ENCODE data around the gene PAX7.
"Not testable (repeated sequence)": the region's sequence is repeated elsewhere in the genome, so short reads cannot be mapped to it uniquely, and the experiment has no call there.

PAX7 gene

DNA sequence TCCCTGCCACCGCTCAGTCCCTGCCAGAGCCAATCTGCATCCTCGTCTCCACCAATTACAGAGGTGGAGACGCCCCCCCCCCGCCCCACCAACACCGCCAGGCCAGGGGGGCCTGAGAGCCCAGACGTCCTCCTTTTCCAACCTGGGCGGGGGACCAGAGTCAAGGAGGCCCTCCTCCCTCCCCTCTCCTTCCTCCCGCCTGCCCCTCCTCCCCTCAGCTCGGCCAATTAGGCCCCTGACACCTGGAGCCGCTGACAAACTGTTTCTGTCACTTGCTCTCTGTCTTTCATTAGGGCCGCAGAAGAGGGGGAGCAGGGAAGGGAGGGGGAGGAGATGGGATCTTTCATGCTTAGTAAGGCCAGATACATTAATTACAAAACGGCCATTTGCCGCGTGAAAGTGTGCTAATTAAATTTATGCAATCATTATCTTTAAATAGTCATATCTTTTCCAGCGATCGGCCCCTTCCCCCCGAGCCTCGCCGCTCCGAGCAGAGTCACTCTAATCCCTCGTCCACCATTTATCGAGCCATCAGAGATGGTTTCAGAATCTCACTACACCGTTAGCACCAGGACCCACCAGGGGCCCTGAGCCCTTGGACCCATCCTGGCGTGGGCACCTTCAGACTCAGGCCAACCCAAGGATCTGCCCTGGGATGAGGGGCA lies 94.7 kb downstream of the PAX7 start:
- DNase-seq: no peak

DNA sequence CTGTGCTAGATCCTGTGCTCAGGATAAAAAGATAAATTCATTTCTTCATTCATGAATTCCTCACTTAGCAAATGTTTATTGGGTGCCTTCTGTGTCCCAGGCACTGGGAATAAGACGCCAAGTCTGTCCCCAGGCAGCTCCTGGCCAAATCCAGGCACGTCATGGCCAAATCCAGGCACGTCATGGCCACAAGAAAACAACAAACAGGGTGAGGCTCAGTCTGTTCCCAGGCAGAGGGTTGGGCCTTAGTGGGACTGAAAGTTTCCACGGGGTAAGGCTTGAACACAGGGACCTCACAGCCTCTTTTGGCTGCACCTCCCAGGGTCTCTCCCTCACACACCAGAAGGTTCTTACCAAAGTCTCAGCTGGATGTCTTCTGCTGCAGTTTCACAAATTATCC lies 95.7 kb downstream of the PAX7 start:
- no peak for DNase-seq

DNA sequence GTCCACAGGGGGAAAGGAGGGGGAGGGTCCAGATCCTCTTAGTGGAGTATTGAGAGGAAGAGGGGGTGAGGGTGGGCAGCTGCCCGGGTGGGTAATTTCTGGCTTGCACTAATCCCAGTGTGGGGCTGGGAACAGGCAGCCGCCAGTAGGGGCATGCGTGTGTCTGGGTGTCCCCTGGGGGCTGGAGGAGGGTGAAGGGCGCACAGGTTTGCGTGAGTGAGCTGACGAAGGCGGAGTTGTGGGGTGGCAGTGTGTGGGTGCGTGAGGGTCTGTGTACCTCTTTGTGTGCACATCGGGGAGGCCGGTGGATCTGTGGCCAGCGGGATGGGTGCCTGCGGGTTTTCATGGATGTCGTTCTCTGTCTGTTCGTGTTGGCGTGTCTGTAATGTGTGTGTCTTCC lies 97.3 kb downstream of the PAX7 start:
- DNase-seq: no peak

GRCh38 chr1:18730321-18730720 lies 99.7 kb downstream of the PAX7 start:
- no peak for DNase-seq

- no peak for DNase-seq
Measured at GRCh38 chr1:18731148-18731547, 100.5 kb downstream of the PAX7 start.

DNA sequence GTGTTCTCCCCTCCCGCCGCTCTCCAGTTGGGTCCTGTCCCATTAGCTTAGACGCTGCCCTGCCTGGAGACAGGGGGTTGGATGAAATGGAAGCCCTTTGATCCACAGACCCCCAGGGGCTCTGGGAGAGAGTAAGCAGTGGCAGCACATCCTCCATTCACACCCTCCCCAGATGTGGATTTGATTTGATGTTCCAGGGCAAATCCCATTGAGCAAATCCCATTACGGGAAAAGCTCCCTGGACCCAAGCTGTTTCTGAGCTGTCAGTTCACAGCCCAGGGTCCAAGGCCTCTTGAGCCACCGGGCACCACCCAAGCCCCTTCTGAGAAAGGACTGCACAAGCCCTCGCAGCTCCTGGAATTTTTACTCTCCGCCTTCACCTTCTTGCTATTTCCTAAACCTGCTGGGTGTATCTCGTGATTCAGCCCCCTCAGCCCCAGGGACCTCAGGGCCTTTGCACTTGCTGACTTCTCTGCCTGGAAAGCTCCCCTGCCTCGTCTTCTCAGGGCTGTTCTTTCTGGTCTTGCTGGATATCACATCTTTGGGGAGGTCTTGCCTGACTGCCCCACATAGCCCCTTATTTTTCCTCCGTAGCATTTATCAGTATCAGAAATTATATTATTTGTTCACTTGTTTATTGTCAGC lies 101.1 kb downstream of the PAX7 start:
- DNase-seq: no peak

GRCh38 chr1:18732686-18733085 lies 102.0 kb downstream of the PAX7 start:
- DNase-seq: no peak

DNA sequence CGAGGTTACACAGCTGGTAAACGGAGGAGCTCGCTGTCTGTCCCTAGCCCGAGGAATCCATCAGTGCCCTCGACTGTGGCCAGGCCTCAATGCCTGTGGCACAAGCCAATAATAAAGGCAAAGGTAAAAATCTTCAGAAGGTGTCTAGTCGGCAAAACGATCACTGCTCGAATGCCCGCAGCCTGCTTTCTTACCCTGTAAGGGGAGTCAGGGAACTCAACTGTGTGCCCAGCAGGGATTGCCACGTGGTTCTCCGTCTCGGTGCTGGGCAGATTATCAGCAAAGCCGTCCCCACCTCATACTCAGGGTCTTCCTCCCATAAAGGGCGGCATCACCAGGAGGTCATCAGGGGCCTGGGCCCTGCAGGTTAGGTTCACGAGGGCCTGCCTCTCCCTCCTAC lies 103.4 kb downstream of the PAX7 start:
- no peak for DNase-seq

DNA sequence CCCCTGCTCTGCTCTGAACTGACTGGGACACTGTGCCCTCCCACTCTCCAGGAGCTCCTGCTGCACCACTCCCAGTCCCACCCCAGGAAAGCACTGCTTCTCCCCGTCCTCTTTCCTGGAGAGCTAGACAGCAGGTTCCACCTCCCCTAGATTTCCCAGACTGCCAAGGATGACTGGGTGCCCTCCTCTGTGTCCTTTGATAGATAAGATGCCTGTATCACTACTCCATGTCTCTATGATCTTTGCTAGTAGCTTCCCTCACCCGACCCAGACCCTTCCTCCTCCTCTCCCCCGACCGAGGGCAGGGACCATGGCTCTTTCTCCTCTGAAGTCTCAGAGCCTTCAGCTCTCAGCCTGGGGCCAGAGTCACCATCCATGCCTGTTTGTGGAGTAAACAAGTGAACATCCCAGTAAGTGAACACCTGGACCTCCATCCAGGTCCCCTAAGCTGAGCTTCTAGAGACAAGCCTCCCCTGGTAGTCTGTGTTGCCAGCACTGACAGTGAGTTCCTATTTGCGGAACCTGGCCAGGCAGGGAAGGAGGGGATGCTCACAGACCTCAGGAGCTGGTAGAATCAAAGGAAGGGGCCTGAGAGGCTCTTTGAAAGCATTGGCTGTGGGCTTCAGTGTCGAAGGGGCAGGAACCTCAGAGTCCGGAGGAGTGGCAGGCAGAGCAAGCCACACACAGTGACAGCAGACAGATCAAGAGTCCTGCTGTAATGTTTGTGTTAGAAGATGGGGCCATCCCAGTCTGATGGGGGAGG lies 104.0 kb downstream of the PAX7 start:
- no peak for DNase-seq

DNA sequence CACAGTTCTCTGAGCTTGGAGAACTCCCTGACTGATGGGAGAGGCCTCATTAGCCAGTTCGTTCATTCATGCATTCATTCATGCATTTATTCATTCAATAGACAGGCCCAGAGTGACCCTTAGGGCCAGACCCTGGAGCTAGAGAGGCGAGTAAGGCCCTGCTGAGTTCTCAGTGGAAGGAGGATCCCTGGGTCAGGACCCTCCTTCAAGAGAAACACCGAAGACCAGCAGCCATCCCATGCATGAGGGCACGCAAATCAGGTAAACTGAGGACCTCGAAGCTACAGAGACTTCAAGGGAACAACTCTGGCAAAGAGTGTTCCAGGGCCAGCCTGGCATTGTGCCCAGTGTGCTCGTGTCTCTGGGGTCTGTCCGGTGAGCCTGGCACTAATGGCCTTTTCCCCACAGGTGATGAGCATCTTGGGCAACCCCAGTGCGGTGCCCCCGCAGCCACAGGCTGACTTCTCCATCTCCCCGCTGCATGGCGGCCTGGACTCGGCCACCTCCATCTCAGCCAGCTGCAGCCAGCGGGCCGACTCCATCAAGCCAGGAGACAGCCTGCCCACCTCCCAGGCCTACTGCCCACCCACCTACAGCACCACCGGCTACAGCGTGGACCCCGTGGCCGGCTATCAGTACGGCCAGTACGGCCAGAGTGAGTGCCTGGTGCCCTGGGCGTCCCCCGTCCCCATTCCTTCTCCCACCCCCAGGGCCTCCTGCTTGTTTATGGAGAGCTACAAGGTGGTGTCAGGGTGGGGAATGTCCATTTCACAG lies 104.8 kb downstream of the PAX7 start:
- no peak for DNase-seq

- no peak for DNase-seq
Measured at GRCh38 chr1:18736958-18737357, 106.3 kb downstream of the PAX7 start.

- no peak for DNase-seq
Measured at GRCh38 chr1:18738126-18738525, 107.5 kb downstream of the PAX7 start.

GRCh38 chr1:18738617-18739016 lies 108.0 kb downstream of the PAX7 start:
- no peak for DNase-seq

GRCh38 chr1:18739408-18739807 lies 108.8 kb downstream of the PAX7 start:
- no peak for DNase-seq

GRCh38 chr1:18739897-18740296 lies 109.3 kb downstream of the PAX7 start:
- DNase-seq: no peak

DNA sequence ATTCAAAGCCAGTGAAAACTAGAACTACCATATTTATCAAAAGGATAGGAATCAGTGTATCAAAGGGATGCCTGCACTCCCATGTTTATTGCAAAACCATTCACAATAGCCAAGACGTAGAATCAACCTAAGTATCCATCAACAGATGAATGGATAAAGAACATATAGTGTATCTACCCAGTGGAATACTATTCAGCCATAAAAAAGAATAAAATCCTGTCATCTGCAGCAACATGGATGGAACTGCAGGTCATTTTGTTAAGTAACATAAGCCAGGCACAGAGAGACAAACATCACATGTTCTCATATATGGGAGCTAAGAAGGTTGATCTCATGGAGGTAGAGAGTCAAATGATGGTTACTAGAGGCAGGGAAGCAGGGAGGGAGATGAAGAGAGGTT lies 110.0 kb downstream of the PAX7 start:
- DNase-seq: no peak

DNA sequence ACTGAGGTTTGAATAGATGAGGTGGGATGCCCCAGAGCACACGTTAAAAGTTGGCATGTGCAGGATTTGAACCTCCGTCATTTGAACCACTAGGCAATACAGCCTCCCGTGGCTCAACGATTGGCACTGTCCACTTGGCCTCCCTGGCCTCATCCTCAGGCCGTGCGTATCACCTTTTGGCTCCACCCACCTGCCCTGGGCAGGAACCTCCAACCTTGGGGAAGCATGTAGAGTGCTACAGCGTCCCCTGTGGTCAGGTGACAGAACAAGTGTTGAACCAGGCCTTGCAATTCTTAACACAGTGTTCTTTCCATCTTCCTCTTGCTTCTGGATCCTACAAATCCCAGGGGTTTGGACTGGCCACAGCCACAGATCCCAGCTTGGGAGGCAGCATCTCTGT lies 112.6 kb downstream of the PAX7 start:
- no peak for DNase-seq

- DNase-seq: not testable (repeated sequence)
Measured at GRCh38 chr1:18744381-18744780, 113.7 kb downstream of the PAX7 start.

DNA sequence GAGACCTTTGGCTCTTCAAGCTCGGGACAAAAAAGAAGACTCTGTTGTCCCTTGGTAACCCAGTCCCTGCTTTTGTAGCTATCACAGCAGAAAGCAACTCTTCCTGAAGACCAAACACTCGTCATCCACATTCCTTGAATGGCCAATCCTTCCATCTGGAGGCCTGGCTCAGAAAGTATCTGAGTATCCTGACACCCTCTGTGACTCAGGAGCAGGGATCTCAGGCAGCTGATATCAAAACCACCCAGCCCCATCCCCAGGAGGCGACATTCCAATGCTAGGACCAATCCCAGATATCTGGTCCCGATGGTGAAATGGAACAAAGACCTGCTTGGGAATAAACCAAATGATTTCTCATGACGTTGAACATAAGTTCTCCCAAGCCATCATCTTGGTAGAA lies 116.3 kb downstream of the PAX7 start:
- DNase-seq: no peak

DNA sequence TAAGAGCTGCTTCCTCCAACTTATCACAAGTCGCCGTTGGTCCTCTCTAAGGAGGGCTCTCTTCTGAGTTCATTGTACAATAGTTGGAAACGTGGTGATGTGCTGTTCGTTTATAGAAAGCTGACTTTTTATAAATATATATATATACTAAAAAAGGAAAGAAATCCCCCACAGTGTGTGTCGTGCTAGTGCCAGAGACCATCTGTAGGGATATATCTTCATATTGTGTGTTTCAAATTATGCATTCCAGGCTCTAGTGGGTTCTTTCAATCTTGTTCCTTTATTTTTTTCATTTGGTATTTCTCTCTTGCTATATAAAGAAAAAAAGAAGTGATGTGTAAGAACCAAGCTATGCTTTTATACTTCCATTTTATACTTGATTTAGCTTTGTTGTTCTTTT lies 117.0 kb downstream of the PAX7 start:
- DNase-seq: no peak

GRCh38 chr1:18748435-18748834 lies 117.8 kb downstream of the PAX7 start:
- DNase-seq: no peak

- DNase-seq: no peak
Measured at GRCh38 chr1:18749569-18749968, 118.9 kb downstream of the PAX7 start.

Data from anterior cingulate cortex (tissue), 58 donors.